ENCODE measurements around the gene TAOK3. TPM values are rescaled to one million over a fixed set of nuclear protein-coding genes. Genes with fewer than 3 reads are reported as not detected.

The TAOK3 gene
- total and polyA plus RNA-seq, 9 of the 15 experiments (the other 6 are each of a cell fraction or from before 2014, with no cell fraction given), result 24.3 to 83.5 (median 47.1) TPM

GRCh38 chr12:118103601-118104382, 268.9 kb downstream of the TAOK3 start, which contains the start of gene VSIG10 (continued):
- TF ChIP-seq POLR2G (IDR thresholded peaks at IDR 0.05; ENCODE audit: low read depth, low read length) (0 out of 2 replicates have a peak, but pooled peaks have one; percentile 38), ZZZ3 (IDR thresholded peaks at IDR 0.05) (no peak), RBFOX2 (IDR thresholded peaks at IDR 0.05; ENCODE audit: low read depth, low read length) (0 out of 2 replicates have a peak, but pooled peaks have one; percentile 28), RFX1 (IDR thresholded peaks at IDR 0.05) (no peak), KAT7 (CRISPR knock-in tag; IDR thresholded peaks at IDR 0.05; ENCODE audit: borderline replicate concordance) (0 out of 2 replicates have a peak, but pooled peaks have one; percentile 35)

DNA sequence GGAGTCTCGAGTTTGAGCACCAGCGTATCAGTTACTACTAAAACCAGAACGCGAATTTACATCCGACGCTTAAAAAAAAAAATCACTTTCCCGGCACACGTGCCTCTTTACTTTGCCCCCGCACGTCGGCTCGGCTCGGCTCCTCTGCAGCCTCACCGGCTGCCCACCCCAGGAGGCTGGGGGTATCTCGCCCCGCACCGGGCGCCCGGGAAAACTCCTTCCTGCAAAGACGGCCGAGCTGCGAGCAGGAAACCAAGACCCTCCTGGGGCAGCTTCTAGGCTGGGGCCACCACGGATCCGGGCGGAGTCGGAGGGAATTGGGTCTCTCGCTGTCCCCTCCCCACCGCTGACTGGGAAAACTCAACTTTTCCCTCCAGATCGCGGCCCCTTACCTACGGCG, 269.5 kb downstream of the TAOK3 start:
- CTCF ChIA-PET (ENCODE audit: low intra/inter-chr PET ratio), result no interaction called here
- Histone ChIP-seq H3K9ac (ENCODE audit: insufficient read depth in 1 of 2, low read depth in 2 of 2, low read length in 2 of 2) (peak overlapping the region in 1 of 2 experiments; percentile 84; a peak in 2 of 4 replicates), H3K4me1 (replicated peaks in 1 of 2; ENCODE audit: control insufficient read depth in 2 of 2, insufficient read depth in 2 of 2, low read length in 2 of 2) (peaks cover 0 to 15% of the 10 kb centered on the region in 2 experiments; a peak in 3 of 5 replicates), H3K4me3 (peak overlapping the region; percentile 42), H3K27ac (ENCODE audit: extremely low read depth, low read depth, low read length) (no peak overlapping the region), H3K9me3 (replicated peaks; ENCODE audit: control insufficient read depth, insufficient read depth, low read depth, low read length) (no peaks in the 10 kb centered on the region), H3K36me3 (ENCODE audit: control insufficient read depth, insufficient read depth, low read length) (no peaks in the 10 kb centered on the region), H3K79me2 (ENCODE audit: control insufficient read depth, insufficient read depth, low read length) (no peaks in the 10 kb centered on the region), H2AFZ (ENCODE audit: low read depth, low read length) (peak overlapping the region; percentile 81), H4K20me1 (replicated peaks; ENCODE audit: control insufficient read depth, insufficient read depth, low read length) (no peaks in the 10 kb centered on the region), H3K27me3 (ENCODE audit: control insufficient read depth in 2 of 2, insufficient read depth in 2 of 2, low read length in 2 of 2) (peaks cover 26 to 39% of the 10 kb centered on the region in 2 experiments; a peak in 4 of 5 replicates), H3K9me1 (ENCODE audit: control insufficient read depth, insufficient read depth, low read length) (no peaks in the 10 kb centered on the region), H3K4me2 (ENCODE audit: insufficient read depth, low read length) (peak overlapping the region; percentile 61)
- peak; percentile 42 for TF ChIP-seq SAP30 (IDR thresholded peaks at IDR 0.05; ENCODE audit: borderline replicate concordance, insufficient read depth, low read depth, low read length, poor library complexity, severe bottlenecking)
- no peak for TF ChIP-seq NELFE (IDR thresholded peaks at IDR 0.05; ENCODE audit: insufficient read depth, insufficient read length)
- 0% methylated on average over 31 of the region's 32 CpGs for WGBS (ENCODE audit: insufficient coverage, low coverage, missing lambda C conversion rate)
- in situ Hi-C loops (cut with MboI) (no loop called here), intact Hi-C loops (cut with micrococcal nuclease) (loop anchor here (5.0 kb wide), 1 partner anchor 41 kb away; the partner anchor contains the start of gene WSB2)
- POLR2A ChIA-PET, result interaction anchor here (0.6 to 1.2 kb wide), 3 partner anchors 14 to 273 kb away, joined by 3 to 4 read pairs (median 3); partner anchors contain the start of genes SUDS3 and WSB2
- DNase-seq (ENCODE audit: extremely low read depth in 1 of 4, low spot score in 3 of 4) (no peak), ATAC-seq (no peak; the same call in 2 of the 3 replicates), FAIRE-seq (no peak)
- no TSS peak for BruUV-seq (replicated peaks)

Data from K562 (cell line).